Ishikawa (cell line): ENCODE results near the gene TINAG.

ENCODE experiments used
- EGR1 ChIP-seq: IDR thresholded peaks from 2 replicates; pipeline ENCODE4 v1.6.1; 2012
- EP300 ChIP-seq: IDR thresholded peaks from 2 replicates; pipeline ENCODE4 v1.6.1; 2012; ENCODE audit warnings: borderline replicate concordance
- MAX ChIP-seq: IDR thresholded peaks from 2 replicates; pipeline ENCODE4 v1.6.1; 2012
- NFIC ChIP-seq: IDR thresholded peaks from 2 replicates; pipeline ENCODE4 v1.6.1; 2012
- REST ChIP-seq: IDR thresholded peaks from 2 replicates; pipeline ENCODE4 v1.6.1; 2012; ENCODE audit warnings: low read depth, mild to moderate bottlenecking
- TEAD4 ChIP-seq: IDR thresholded peaks from 2 replicates; pipeline ENCODE4 v1.6.1; 2012
- YY1 ChIP-seq: IDR thresholded peaks from 2 replicates; pipeline ENCODE4 v1.6.1; 2012; ENCODE audit warnings: low read depth

DNA sequence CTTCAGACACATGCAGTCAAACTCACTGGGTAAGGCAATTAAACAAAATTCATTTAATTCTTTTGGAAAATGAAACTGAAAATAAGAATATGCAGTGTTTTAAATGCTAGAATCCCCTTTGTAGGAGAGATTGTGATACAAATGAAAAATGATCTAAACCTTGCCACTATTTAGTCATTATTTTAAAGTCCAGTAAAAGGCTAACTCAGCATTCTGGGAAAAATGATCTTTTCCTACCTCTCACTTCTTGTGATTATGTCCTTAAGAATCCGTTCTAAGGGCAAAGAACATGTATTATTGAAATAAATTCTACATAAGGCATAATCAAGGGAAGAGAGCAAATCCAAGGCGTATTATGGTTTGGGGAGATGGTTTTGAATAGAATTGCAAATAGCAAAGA lies 46.4 kb downstream of the TINAG start:
- TF ChIP-seq EP300 (no peak), TEAD4 (no peak), EGR1 (no peak), NFIC (no peak), MAX (no peak), REST (no peak), YY1 (no peak)
